ENCODE data around the gene ENTPD1. TPM values are rescaled to one million over a fixed set of nuclear protein-coding genes. Genes with fewer than 3 reads are reported as not detected.

The ENTPD1 gene
- total and polyA plus RNA-seq, 10 of the 15 experiments (the other 5 are each of a cell fraction or from before 2014, with no cell fraction given), result 110 to 413 (median 161) TPM

DNA sequence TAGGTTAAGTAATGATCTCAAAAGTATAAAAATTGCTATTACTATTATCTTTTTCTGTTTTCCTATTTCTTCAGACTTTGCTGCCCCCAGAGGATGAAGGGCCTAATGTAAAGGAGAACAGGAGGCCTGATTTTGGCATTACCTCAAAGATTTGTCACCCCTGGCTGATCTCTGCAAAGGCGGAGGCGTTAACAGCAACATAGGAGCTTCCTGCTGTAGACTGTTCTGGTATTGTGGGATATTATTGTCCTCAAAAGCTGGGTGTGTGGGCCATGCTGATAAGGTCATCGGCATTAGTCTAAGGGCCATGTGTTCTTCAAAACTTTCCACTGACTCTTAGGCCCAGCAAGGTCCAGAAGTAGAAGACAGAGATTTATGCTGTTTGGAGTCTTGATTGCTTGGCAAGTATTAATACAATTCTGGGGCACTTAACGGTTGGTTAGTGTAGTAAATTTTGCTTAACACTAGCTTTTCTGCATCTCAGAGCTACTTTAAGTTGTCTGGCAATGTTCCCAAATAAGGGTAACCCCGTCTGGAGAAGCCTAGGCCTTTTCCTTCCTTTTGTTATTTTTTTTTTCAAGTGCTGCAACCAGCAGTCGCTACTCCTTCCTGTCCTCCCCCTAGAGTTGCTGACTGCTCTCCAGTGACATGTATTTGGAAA, 14.0 kb upstream of the ENTPD1 start (continued):
- TF ChIP-seq, protein P1, sequence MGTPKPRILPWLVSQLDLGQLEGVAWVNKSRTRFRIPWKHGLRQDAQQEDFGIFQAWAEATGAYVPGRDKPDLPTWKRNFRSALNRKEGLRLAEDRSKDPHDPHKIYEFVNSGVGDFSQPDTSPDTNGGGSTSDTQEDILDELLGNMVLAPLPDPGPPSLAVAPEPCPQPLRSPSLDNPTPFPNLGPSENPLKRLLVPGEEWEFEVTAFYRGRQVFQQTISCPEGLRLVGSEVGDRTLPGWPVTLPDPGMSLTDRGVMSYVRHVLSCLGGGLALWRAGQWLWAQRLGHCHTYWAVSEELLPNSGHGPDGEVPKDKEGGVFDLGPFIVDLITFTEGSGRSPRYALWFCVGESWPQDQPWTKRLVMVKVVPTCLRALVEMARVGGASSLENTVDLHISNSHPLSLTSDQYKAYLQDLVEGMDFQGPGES (IDR thresholded peaks at IDR 0.05), result no peak
- TF ChIP-seq IRF5 (IDR thresholded peaks at IDR 0.05; ENCODE audit: borderline replicate concordance), result no peak
- no peak for TF ChIP-seq MEF2B (IDR thresholded peaks at IDR 0.05; ENCODE audit: partially characterized antibody, poor library complexity, severe bottlenecking)
- peak; percentile 43; the same call in 1 of the 2 replicates for TF ChIP-seq POLR2A (IDR thresholded peaks at IDR 0.05; ENCODE audit: low read depth, low read length)
- TF ChIP-seq, protein P2, sequence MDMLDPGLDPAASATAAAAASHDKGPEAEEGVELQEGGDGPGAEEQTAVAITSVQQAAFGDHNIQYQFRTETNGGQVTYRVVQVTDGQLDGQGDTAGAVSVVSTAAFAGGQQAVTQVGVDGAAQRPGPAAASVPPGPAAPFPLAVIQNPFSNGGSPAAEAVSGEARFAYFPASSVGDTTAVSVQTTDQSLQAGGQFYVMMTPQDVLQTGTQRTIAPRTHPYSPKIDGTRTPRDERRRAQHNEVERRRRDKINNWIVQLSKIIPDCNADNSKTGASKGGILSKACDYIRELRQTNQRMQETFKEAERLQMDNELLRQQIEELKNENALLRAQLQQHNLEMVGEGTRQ (IDR thresholded peaks at IDR 0.05; ENCODE audit: borderline replicate concordance, low read depth, low read length), result no peak
- no peak for TF ChIP-seq GABPA (IDR thresholded peaks at IDR 0.05; ENCODE audit: low read depth)
- TF ChIP-seq STAT3 (IDR thresholded peaks at IDR 0.05; ENCODE audit: low read depth, low read length), result no peak
- no peak for TF ChIP-seq ZBED1 (IDR thresholded peaks at IDR 0.05; ENCODE audit: borderline replicate concordance)
- TF ChIP-seq, protein P3, sequence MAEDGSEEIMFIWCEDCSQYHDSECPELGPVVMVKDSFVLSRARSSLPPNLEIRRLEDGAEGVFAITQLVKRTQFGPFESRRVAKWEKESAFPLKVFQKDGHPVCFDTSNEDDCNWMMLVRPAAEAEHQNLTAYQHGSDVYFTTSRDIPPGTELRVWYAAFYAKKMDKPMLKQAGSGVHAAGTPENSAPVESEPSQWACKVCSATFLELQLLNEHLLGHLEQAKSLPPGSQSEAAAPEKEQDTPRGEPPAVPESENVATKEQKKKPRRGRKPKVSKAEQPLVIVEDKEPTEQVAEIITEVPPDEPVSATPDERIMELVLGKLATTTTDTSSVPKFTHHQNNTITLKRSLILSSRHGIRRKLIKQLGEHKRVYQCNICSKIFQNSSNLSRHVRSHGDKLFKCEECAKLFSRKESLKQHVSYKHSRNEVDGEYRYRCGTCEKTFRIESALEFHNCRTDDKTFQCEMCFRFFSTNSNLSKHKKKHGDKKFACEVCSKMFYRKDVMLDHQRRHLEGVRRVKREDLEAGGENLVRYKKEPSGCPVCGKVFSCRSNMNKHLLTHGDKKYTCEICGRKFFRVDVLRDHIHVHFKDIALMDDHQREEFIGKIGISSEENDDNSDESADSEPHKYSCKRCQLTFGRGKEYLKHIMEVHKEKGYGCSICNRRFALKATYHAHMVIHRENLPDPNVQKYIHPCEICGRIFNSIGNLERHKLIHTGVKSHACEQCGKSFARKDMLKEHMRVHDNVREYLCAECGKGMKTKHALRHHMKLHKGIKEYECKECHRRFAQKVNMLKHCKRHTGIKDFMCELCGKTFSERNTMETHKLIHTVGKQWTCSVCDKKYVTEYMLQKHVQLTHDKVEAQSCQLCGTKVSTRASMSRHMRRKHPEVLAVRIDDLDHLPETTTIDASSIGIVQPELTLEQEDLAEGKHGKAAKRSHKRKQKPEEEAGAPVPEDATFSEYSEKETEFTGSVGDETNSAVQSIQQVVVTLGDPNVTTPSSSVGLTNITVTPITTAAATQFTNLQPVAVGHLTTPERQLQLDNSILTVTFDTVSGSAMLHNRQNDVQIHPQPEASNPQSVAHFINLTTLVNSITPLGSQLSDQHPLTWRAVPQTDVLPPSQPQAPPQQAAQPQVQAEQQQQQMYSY (CRISPR knock-in tag; IDR thresholded peaks at IDR 0.05), result no peak
- no peak for TF ChIP-seq SREBF1 (IDR thresholded peaks at IDR 0.05; ENCODE audit: low read length)
- peak; percentile 63 for TF ChIP-seq PML (IDR thresholded peaks at IDR 0.05; ENCODE audit: low read length)
- peak in 1 of 2 experiments; percentile 71; a peak in 2 of 4 replicates for TF ChIP-seq ETV6 (conservative IDR thresholded peaks at IDR 0.05 in 1 of 2, IDR thresholded peaks at IDR 0.05 in 1 of 2; ENCODE audit: borderline replicate concordance in 1 of 2, low read depth in 1 of 2)
- no peak for TF ChIP-seq SMARCA5 (IDR thresholded peaks at IDR 0.05)
- TF ChIP-seq, protein P4, sequence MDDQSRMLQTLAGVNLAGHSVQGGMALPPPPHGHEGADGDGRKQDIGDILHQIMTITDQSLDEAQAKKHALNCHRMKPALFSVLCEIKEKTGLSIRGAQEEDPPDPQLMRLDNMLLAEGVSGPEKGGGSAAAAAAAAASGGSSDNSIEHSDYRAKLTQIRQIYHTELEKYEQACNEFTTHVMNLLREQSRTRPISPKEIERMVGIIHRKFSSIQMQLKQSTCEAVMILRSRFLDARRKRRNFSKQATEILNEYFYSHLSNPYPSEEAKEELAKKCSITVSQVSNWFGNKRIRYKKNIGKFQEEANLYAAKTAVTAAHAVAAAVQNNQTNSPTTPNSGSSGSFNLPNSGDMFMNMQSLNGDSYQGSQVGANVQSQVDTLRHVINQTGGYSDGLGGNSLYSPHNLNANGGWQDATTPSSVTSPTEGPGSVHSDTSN (IDR thresholded peaks at IDR 0.05; ENCODE audit: insufficient replicate concordance, low read depth, low read length), result no peak
- TF ChIP-seq TCF12 (IDR thresholded peaks at IDR 0.05; ENCODE audit: low read depth, low read length), result no peak
- no peak for TF ChIP-seq RCOR1 (conservative IDR thresholded peaks at IDR 0.05; ENCODE audit: low read depth, low read length)
- no peak for TF ChIP-seq JUND (IDR thresholded peaks at IDR 0.05; ENCODE audit: low read depth, low read length)
- peak; percentile 61; the same call in 1 of the 2 replicates for TF ChIP-seq CREM (IDR thresholded peaks at IDR 0.05; ENCODE audit: low read depth)
- TF ChIP-seq ZBTB4 (CRISPR knock-in tag; IDR thresholded peaks at IDR 0.05), result no peak
